ENCODE data around the gene PLPP2.

Gene PLPP2

DNA sequence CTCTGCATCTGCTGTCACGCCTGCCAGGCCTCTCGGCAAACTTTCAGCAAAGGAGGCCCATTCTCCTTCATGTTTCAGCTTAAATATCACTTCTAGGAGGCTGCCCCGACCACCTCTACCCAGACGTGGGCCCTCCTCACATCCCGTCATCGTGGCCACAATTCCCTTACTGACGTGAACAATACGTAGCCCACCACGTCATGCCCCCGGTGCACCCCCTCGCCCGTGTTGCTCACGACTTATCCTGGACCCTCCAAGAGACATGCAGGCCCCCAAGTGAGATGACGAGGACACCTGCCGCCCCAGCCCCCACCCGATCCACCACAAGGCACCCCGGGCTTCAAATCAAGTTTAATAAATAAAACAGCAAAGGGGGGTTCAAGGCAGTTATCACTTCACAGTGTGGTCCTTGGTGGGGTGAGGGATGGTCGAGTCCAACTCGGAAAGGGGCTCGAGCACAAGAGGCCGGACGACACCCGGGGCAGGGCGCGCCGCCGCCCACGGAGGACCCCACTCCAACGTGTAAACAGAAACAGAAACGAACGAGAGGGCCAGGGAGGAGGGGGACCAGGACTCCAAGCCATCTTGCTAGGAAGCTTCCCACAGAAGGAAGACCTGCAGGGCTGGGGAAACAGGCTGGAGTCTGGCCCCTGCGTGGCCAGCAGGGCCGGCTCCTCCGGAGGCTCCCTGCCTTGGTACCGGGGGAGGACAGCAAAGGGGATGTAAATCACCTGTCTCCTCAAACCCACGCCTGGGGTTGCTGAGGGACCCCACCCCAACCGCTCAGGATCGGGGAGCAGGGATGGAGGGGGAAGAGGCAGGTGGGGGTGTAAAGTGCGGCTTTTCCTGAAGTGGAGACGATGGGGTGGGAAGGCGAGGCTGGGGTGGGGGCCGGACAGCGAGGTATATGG lies 14.3 kb upstream of the PLPP2 start:
- no peaks in the 10 kb centered on the region for H3K4me1 ChIP-seq (ENCODE audit: control insufficient read depth in 1 of 2, insufficient read depth in 1 of 2, low read depth in 1 of 2, low read length in 1 of 2)
- no peak overlapping the region for H3K4me3 ChIP-seq (ENCODE audit: low read depth in 1 of 2, low read length in 1 of 2)
- H3K27me3 ChIP-seq, result no peaks in the 10 kb centered on the region
- no peaks in the 10 kb centered on the region for H3K9me3 ChIP-seq
- H3K27ac ChIP-seq, result no peak overlapping the region
- no peak for TF ChIP-seq CTCF (IDR thresholded peaks at IDR 0.05)
- H3K36me3 ChIP-seq, result no peaks in the 10 kb centered on the region

GRCh38 chr19:296476-297225 lies 5.4 kb upstream of the PLPP2 start:
- H3K36me3 ChIP-seq, result no peaks in the 10 kb centered on the region
- no peaks in the 10 kb centered on the region for H3K4me1 ChIP-seq (ENCODE audit: control insufficient read depth in 1 of 2, insufficient read depth in 1 of 2, low read depth in 1 of 2, low read length in 1 of 2)
- no peaks in the 10 kb centered on the region for H3K9me3 ChIP-seq
- no peak for TF ChIP-seq CTCF (IDR thresholded peaks at IDR 0.05)
- no peak overlapping the region for H3K27ac ChIP-seq
- peaks cover 49% of the 10 kb centered on the region for H3K27me3 ChIP-seq
- no peak overlapping the region for H3K4me3 ChIP-seq (ENCODE audit: low read depth in 1 of 2, low read length in 1 of 2)

- no peak for TF ChIP-seq CTCF (IDR thresholded peaks at IDR 0.05)
- Histone ChIP-seq H3K27ac (no peak overlapping the region), H3K4me3 (ENCODE audit: low read depth in 1 of 2, low read length in 1 of 2) (no peak overlapping the region)
Measured at GRCh38 chr19:295687-296370, 4.6 kb upstream of the PLPP2 start.

DNA sequence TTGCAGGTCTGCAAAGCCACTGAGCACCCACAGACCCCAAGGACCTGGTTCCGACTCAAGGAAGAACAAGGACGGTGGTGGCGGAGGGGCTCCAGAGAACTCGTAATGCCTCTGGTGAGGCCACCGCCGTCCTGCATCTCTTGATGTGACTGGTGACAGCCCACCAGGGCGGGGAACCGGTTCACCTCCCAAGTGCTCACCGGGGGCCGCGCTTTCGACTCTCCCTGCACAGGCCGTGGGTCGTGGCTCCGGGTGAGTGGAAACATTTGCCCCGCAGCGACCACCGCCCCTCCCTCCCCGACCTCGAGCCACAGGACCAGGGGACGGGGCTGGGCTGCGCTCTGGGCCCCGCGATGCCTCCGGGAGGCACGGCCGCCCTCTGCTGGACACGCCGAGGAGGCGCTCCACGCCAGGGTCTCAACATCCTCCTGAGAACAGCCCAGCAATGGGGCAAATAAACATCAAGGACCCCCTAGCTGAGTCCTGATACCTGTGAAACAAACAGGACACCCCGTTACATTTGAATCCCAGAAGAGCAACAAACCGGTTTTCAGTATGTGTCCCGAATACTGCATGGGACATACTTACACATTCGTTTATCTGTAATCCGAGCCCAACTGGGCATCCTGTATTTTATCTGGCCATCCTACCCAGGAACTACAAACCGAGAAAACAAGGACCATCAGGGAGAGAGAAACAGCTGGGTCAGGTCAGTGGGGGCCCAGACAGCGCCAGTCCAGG lies 3.9 kb upstream of the PLPP2 start:
- peaks cover 64% of the 10 kb centered on the region for H3K27me3 ChIP-seq
- no peak overlapping the region for H3K27ac ChIP-seq
- no peaks in the 10 kb centered on the region for H3K36me3 ChIP-seq
- no peak overlapping the region for H3K4me3 ChIP-seq (ENCODE audit: low read depth in 1 of 2, low read length in 1 of 2)
- no peak for TF ChIP-seq CTCF (IDR thresholded peaks at IDR 0.05)
- H3K4me1 ChIP-seq (ENCODE audit: control insufficient read depth in 1 of 2, insufficient read depth in 1 of 2, low read depth in 1 of 2, low read length in 1 of 2), result no peaks in the 10 kb centered on the region
- H3K9me3 ChIP-seq, result no peaks in the 10 kb centered on the region

More at GRCh38 chr19:295687-296370, 4.6 kb upstream of the PLPP2 start:
- H3K36me3 ChIP-seq, result no peaks in the 10 kb centered on the region
- peaks cover 57% of the 10 kb centered on the region for H3K27me3 ChIP-seq
- no peaks in the 10 kb centered on the region for H3K4me1 ChIP-seq (ENCODE audit: control insufficient read depth in 1 of 2, insufficient read depth in 1 of 2, low read depth in 1 of 2, low read length in 1 of 2)
- H3K9me3 ChIP-seq, result no peaks in the 10 kb centered on the region

- no peak overlapping the region for H3K4me3 ChIP-seq (ENCODE audit: low read depth in 1 of 2, low read length in 1 of 2)
- no peaks in the 10 kb centered on the region for H3K4me1 ChIP-seq (ENCODE audit: control insufficient read depth in 1 of 2, insufficient read depth in 1 of 2, low read depth in 1 of 2, low read length in 1 of 2)
- TF ChIP-seq CTCF (IDR thresholded peaks at IDR 0.05), result no peak
- H3K36me3 ChIP-seq, result no peaks in the 10 kb centered on the region
- no peak overlapping the region for H3K27ac ChIP-seq
- H3K27me3 ChIP-seq, result peaks cover 71% of the 10 kb centered on the region
- H3K9me3 ChIP-seq, result no peaks in the 10 kb centered on the region
Measured at GRCh38 chr19:294341-294945, 3.2 kb upstream of the PLPP2 start.

Measured in neutrophil (primary cell).